HG02763 (cell line): Measurements from ENCODE around the gene CD79A.

Experiments used
- ATAC-seq: cut with Tn5 transposase; IDR thresholded peaks from one replicate; pipeline ENCODE4 v1.9.1; 2021; ENCODE audit warnings: mild to moderate bottlenecking, moderate library complexity; ENCODE audit not compliant: unreplicated experiment

The CD79A gene

DNA sequence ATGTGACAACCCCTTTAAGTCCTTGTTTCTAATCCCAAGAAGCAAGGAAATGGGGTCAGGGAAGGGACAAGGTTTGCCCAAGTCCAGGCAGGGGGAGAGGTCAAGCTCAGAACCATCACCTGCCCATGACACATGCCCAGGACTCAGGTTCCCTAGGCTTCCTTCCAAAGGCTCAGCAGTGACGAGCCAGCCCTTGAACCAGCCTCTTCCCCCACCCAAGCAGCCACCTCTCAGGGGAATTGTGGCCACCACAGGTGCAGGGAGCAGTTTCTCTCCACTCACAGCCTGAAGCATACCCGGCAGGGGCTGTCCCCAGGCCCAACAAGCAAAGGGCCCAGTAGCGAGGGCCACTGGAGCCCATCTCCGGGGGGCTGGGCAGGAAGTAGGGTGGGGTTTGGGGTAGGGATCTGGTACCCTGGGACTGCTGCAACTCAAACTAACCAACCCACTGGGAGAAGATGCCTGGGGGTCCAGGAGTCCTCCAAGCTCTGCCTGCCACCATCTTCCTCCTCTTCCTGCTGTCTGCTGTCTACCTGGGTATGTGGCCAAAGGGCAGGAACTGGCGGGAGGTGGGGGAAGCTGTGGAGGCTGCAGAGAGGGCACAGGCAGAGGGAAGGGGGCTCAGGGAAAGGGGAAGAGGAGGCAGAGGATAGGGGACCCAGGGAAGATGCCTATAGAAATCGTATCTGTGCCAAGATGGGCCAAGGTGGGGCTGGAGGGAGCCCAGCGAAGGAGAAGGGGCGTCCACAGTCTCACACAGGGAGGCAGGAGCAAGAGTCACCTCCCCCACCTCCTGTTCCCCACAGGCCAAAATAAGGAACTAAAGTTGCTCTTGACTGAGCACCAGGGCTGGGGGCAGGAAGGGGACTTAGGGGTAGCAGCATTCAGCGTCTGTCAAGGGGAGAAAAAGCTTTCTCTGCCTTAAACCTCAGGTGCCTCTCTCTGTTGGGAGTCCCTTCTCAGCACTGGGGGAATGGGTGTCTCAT, at the start of gene CD79A:
TSS of gene CD79A (plus strand) at position 433 of the 986 bp plus-strand sequence. CDS start at position 459, 26 bp downstream.
- ATAC-seq, result peak; percentile 73

DNA sequence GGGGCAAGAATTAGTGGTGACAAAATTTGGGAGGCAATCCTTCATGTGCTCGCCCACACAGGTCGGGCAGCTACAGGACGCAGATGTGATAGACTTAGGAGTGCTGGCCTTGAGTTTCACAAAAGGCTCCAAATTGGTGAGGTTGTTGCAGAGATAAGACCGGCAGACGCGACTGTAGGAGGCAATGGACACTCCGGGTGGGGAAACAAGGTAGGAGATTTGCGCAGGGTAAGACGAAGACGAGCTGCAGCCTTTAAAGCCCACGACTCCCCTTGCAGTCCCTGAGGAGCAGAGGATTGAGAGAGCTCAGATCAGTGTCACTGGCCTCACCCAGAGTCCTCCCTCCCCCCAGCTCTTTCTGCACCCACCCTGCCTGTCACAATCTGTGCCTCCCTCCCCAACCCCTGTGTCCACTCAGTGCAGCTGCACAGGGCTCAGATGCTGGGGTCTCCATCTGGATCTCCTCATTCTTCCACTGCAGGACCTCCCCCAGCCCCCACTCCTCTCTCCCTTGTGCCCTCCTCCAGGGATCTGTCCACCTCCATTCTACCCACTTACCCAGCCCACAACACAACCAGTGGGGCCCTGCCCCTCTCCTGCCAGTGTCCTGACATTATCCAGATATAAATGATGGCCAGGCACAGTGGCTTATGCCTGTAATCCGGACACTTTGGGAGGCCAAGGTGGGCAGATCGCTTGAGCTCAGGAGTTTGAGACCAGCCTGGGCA, 38.9 kb upstream of the CD79A start:
- ATAC-seq, result no peak

GRCh38 chr19:41839211-41839610, 37.9 kb upstream of the CD79A start:
- ATAC-seq, result no peak

DNA sequence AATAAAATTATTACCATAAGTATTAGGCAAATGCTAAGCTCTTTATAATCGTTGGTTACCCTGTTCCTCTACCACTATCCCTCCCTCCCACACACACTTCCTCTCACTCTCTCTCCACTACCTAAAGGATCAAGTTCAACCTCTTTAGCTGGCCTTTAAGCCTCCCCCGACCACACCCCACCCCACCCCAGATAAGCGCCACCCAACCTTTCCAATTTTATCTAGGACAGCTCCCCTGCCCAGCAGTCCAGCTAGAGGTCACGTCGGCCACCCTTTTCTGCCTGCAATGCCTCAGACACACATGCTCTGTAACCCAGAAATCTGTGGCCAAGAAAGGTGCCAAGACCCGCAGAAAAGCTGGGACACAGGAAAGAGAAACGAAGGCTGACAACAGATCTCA, 33.7 kb upstream of the CD79A start:
- ATAC-seq, result no peak

- no peak for ATAC-seq
Observed at GRCh38 chr19:41844601-41845000, 32.5 kb upstream of the CD79A start, which contains the start of gene LYPD4. TSS of gene LYPD4 (minus strand) at chr19:41844683. CDS start at chr19:41839285, 5,398 bp downstream.

DNA sequence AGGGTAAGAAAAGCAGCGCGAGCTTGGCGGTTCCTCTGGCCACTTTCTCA, 32.3 kb upstream of the CD79A start, which contains the start of gene DMRTC2:
TSS of gene DMRTC2 (plus strand) at position 42 of the 50 bp plus-strand sequence. CDS start 2,387 bp downstream, outside the sequence.
- no peak for ATAC-seq

- ATAC-seq, result no peak
Observed at GRCh38 chr19:41845051-41845590, 32.0 kb upstream of the CD79A start.

GRCh38 chr19:41847351-41848105, 29.6 kb upstream of the CD79A start:
- ATAC-seq, result no peak

- ATAC-seq, result no peak
Observed at GRCh38 chr19:41848666-41849065, 28.4 kb upstream of the CD79A start.

- ATAC-seq, result no peak
Observed at GRCh38 chr19:41849067-41849466, 28.0 kb upstream of the CD79A start.

DNA sequence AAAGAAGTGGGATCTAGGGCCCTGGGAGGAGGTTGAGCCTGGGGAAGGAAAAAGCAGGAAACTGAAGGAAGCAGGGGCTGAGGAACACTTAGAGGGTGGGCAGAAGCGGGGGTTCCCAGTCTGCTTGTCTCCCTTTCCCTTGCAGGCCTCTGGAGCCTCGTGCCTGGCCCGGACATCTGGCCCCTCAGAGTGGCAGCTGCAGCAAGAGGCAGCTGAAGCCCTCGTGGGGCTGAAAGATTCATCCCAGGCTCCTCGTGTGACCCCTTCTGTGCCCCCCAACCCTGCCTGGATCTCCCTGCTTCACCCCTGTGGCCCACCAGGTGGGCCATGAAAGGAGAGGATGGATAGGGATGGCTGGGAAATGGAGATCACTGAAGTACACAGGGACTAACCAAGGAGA, 26.7 kb upstream of the CD79A start:
- ATAC-seq, result no peak

DNA sequence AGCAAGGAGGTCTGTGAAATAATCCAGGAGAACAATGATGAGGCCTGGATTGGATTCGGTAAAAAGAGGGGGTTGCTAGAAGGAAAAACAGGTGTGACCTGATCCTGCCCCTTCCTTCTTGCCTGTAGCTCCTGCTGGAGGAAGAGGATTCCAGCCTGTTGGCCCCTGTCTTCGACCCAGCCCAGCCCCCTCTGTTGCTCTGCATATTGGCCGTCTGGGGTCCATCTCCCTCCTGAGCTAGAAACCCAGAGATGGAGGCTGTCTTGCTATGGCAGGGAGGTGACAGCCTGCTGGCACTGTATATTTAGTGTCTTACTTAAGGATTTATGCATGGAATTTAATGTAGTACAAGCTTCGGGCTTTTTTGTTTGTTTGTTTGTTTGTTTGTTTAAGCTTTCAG, 25.6 kb upstream of the CD79A start:
- no peak for ATAC-seq

GRCh38 chr19:41853344-41853743, 23.7 kb upstream of the CD79A start:
- no peak for ATAC-seq

DNA sequence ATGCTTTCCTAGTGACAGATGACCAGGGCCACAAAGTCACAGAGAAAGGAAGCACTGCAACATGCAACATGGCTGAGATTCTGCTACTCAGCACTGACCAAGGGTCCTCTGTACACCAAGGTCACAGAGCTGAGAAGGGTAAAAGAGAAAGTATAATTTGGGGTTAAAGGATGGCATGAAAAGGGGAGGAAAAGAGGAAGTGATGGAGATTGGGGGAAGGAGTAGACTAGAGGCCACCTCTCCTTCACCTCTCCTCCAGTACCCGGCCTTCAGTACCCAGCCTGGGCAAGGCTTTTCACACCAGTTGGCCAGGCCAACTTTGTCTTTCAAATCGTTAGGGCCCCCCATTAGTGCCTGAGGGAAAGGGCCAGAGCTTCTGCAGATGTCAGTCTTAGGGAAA, 23.3 kb upstream of the CD79A start:
- no peak for ATAC-seq

GRCh38 chr19:41859213-41859617, 17.9 kb upstream of the CD79A start:
- ATAC-seq, result no peak

DNA sequence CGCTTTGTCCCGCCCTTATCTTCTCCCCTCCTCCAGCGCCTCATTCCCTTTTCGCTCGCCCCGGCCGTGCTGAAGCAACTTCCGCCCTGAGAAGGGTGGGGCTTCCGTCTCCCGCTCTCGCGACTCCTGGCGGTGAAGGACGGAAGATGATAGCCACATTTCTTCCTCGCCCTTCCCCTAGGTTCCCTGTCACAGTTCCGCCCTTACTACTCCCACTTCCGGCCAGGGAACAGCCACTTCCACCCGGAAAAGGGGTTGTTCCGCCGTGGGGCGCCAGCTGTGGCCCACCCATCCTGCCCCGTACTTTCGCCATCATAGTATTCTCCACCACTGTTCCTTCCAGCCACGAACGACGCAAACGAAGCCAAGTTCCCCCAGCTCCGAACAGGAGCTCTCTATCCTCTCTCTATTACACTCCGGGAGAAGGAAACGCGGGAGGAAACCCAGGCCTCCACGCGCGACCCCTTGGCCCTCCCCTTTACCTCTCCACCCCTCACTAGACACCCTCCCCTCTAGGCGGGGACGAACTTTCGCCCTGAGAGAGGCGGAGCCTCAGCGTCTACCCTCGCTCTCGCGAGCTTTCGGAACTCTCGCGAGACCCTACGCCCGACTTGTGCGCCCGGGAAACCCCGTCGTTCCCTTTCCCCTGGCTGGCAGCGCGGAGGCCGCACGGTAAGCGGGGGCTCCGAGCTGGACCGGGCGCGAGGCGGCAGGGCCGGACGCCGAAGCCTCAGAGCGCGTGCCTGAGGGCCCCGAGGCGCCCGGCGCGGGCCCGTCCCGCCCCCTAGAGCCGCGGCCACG, 17.3 kb upstream of the CD79A start, which contains the start of gene RPS19:
TSS of gene RPS19 (plus strand) at position 638 of the 801 bp plus-strand sequence. CDS start 520 bp downstream, outside the sequence.
- peak; percentile 80 for ATAC-seq

- ATAC-seq, result no peak
Observed at GRCh38 chr19:41860419-41861115, 16.5 kb upstream of the CD79A start.

DNA sequence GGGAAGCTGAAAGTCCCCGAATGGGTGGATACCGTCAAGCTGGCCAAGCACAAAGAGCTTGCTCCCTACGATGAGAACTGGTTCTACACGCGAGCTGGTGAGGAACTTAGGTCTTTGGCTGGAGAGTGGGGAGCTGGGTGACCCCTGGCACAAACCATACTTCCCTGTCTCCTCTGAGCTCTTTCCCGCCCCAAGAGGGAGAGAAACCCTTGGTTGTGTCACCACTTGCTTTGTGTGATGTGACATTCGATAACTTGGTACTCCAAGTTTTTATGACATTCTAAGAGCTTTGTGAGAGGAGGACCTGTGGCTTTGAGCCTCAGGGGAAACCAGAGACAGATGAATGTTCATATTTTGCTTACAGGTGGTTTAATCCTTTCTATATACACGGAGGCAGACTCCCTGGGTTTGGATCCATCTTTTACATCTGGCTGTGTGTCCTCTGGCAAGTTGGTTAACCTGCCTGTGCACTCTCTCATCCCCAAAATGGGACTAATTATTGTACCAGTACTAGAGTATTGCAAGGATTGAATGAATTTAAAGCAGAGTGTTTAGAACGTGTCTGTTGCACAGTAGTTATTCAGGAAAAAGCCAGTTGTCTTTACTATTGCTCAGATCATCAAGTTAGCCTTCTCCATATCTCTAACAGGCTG, 15.8 kb upstream of the CD79A start:
- no peak for ATAC-seq

GRCh38 chr19:41861846-41862245, 15.2 kb upstream of the CD79A start:
- ATAC-seq, result no peak
